Measurements from ENCODE around the gene C16orf95. TPM values are rescaled to one million over a fixed set of nuclear protein-coding genes. Genes with fewer than 3 reads are reported as not detected.
"Not testable (repeated sequence)": the region's sequence is repeated elsewhere in the genome, so short reads cannot be mapped to it uniquely, and the experiment has no call there.

The C16orf95 gene
- total RNA-seq, 3 donors from 2014 or later = 2.0 to 3.8 TPM; not detected in 1

DNA sequence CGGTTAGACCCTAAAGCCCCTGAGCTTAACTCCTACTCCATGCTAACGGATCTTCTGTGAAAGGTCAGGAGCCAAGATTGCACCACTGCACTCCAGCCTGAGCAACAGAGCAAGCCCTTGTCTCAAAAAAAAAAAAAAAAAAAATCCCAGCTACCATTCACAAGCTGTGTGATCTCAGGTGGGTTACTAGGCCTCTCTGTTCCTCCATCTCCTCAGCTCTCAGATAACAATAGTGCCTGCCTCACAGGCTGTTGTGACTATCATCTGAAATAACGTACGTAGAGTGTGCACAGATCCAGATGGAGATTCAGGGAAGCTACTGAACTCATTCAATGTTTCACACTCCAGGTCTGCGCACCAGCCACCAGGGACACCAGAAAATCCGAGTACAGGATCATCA, 57.8 kb downstream of the C16orf95 start:
- no peak overlapping the region for H3K27ac ChIP-seq
- H3K36me3 ChIP-seq = no peaks in the 10 kb centered on the region
- H3K27me3 ChIP-seq = no peaks in the 10 kb centered on the region
- intact Hi-C loops (cut with DNase I; ENCODE audit: low total_unique reads) = loop anchor here (5.0 kb wide), 1 partner anchor 117 kb away; no protein-coding TSS in a partner anchor
- DNase-seq (ENCODE audit: low spot score in 2 of 2) = no peak
- no peak overlapping the region for H3K4me3 ChIP-seq
- TF ChIP-seq, protein P1, sequence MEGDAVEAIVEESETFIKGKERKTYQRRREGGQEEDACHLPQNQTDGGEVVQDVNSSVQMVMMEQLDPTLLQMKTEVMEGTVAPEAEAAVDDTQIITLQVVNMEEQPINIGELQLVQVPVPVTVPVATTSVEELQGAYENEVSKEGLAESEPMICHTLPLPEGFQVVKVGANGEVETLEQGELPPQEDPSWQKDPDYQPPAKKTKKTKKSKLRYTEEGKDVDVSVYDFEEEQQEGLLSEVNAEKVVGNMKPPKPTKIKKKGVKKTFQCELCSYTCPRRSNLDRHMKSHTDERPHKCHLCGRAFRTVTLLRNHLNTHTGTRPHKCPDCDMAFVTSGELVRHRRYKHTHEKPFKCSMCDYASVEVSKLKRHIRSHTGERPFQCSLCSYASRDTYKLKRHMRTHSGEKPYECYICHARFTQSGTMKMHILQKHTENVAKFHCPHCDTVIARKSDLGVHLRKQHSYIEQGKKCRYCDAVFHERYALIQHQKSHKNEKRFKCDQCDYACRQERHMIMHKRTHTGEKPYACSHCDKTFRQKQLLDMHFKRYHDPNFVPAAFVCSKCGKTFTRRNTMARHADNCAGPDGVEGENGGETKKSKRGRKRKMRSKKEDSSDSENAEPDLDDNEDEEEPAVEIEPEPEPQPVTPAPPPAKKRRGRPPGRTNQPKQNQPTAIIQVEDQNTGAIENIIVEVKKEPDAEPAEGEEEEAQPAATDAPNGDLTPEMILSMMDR (IDR thresholded peaks at IDR 0.05) = no peak
- TF ChIP-seq POLR2AphosphoS5 (IDR thresholded peaks at IDR 0.05) (no peak), POLR2A (IDR thresholded peaks at IDR 0.05) (no peak)
- H3K9me3 ChIP-seq = no peaks in the 10 kb centered on the region
- H3K4me1 ChIP-seq = no peaks in the 10 kb centered on the region

GRCh38 chr16:87258653-87259052, 58.5 kb downstream of the C16orf95 start:
- not testable (repeated sequence) for H3K4me1 ChIP-seq

GRCh38 chr16:87255866-87256265, 61.3 kb downstream of the C16orf95 start:
- Histone ChIP-seq H3K9me3 (no peaks in the 10 kb centered on the region), H3K27me3 (no peaks in the 10 kb centered on the region), H3K4me1 (no peaks in the 10 kb centered on the region), H3K36me3 (no peaks in the 10 kb centered on the region), H3K4me3 (no peak overlapping the region), H3K27ac (no peak overlapping the region)
- DNase-seq (ENCODE audit: low spot score in 2 of 2) = no peak
- intact Hi-C loops (cut with DNase I; ENCODE audit: low total_unique reads) = loop anchor here (5.0 kb wide), 1 partner anchor 114 kb away; no protein-coding TSS in a partner anchor
- TF ChIP-seq, protein P1 (IDR thresholded peaks at IDR 0.05) = no peak
- TF ChIP-seq POLR2AphosphoS5 (IDR thresholded peaks at IDR 0.05) = no peak

More at GRCh38 chr16:87258653-87259052, 58.5 kb downstream of the C16orf95 start:
- H3K9me3 ChIP-seq; DNase-seq (ENCODE audit: low spot score in 2 of 2); H3K27ac ChIP-seq; H3K4me3 ChIP-seq; H3K27me3 ChIP-seq; H3K36me3 ChIP-seq: not testable (repeated sequence)
- intact Hi-C loops (cut with DNase I; ENCODE audit: low total_unique reads) = loop anchor here (5.0 kb wide), 1 partner anchor 116 kb away; no protein-coding TSS in a partner anchor

GRCh38 chr16:87254734-87255133, 62.5 kb downstream of the C16orf95 start:
- Histone ChIP-seq H3K4me1 (no peaks in the 10 kb centered on the region), H3K36me3 (no peaks in the 10 kb centered on the region), H3K27me3 (no peaks in the 10 kb centered on the region), H3K9me3 (no peaks in the 10 kb centered on the region), H3K27ac (no peak overlapping the region), H3K4me3 (no peak overlapping the region)
- no peak for DNase-seq (ENCODE audit: low spot score in 2 of 2)
- TF ChIP-seq POLR2A (IDR thresholded peaks at IDR 0.05) (no peak), POLR2AphosphoS5 (IDR thresholded peaks at IDR 0.05) (no peak)
- TF ChIP-seq, protein P1 (IDR thresholded peaks at IDR 0.05) = no peak
- intact Hi-C loops (cut with DNase I; ENCODE audit: low total_unique reads) = loop anchor here (5.0 kb wide), 1 partner anchor 112 kb away; no protein-coding TSS in a partner anchor

DNA sequence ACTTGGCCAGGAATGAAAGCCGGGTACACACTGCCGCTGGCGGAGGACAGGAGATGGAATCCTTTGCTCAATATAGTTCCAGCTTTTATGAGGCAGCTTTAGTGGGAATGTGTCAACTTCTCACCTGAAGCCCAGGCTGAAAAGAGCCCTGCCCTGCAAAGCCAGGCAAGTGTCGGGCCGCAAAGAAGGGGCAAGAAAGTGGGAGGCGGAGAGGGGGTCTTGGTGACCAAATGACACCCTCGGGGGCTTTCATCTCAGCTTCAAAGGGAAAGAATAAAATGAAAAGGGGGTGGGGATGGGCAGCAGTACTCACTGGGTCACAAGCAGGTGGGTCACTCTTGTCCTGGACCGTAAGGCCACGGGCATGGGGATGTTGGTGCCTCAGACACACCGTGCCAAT, 62.9 kb downstream of the C16orf95 start:
- Histone ChIP-seq H3K27me3 (no peaks in the 10 kb centered on the region), H3K4me3 (no peak overlapping the region), H3K9me3 (no peaks in the 10 kb centered on the region), H3K27ac (no peak overlapping the region), H3K4me1 (no peaks in the 10 kb centered on the region), H3K36me3 (no peaks in the 10 kb centered on the region)
- TF ChIP-seq POLR2A (IDR thresholded peaks at IDR 0.05) = no peak
- no peak for TF ChIP-seq POLR2AphosphoS5 (IDR thresholded peaks at IDR 0.05)
- TF ChIP-seq, protein P1 (IDR thresholded peaks at IDR 0.05) = no peak
- DNase-seq (ENCODE audit: low spot score in 2 of 2) = no peak
- intact Hi-C loops (cut with DNase I; ENCODE audit: low total_unique reads) = no loop called here

GRCh38 chr16:87253536-87253935, 63.7 kb downstream of the C16orf95 start:
- Histone ChIP-seq H3K27ac (no peak overlapping the region), H3K4me3 (no peak overlapping the region), H3K4me1 (no peaks in the 10 kb centered on the region), H3K9me3 (no peaks in the 10 kb centered on the region), H3K27me3 (no peaks in the 10 kb centered on the region), H3K36me3 (no peaks in the 10 kb centered on the region)
- no peak for TF ChIP-seq POLR2A (IDR thresholded peaks at IDR 0.05)
- TF ChIP-seq POLR2AphosphoS5 (IDR thresholded peaks at IDR 0.05) = no peak
- TF ChIP-seq, protein P1 (IDR thresholded peaks at IDR 0.05) = no peak
- intact Hi-C loops (cut with DNase I; ENCODE audit: low total_unique reads) = no loop called here
- no peak for DNase-seq (ENCODE audit: low spot score in 2 of 2)
